ENCODE measurements around the gene HDGF. TPM values are rescaled to one million over a fixed set of nuclear protein-coding genes. Genes with fewer than 3 reads are reported as not detected.
A peak's percentile ranks its signal among the peaks of the same experiment; 100 is the strongest.

The HDGF gene
- 100 to 1,000 TPM; 271 to 274 TPM for total RNA-seq

DNA sequence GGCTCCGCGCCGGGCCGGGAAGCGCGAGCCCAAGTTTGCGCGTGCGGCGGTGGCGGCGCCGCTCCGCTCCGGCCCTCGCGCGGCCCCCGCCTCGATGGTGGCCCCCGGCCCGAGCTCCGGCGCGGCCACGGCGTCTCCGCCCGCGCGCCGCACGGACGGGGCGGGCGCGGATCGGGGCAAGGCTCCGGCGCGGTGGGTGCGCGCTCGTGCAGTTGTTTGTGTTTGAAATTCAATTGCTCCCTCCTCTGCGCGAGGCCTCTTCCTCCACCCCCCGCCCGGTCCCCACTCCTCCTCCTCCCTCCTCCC lies at the start of gene HDGF:
Gene HDGF, minus strand, starts transcription at position 225 of the 306 bp plus-strand sequence. CDS start 246 bp downstream, outside the sequence.
- peaks cover 41% of the 10 kb centered on the region for H3K4me1 Mint-ChIP-seq
- H3K9me3 Mint-ChIP-seq = no peaks in the 10 kb centered on the region

DNA sequence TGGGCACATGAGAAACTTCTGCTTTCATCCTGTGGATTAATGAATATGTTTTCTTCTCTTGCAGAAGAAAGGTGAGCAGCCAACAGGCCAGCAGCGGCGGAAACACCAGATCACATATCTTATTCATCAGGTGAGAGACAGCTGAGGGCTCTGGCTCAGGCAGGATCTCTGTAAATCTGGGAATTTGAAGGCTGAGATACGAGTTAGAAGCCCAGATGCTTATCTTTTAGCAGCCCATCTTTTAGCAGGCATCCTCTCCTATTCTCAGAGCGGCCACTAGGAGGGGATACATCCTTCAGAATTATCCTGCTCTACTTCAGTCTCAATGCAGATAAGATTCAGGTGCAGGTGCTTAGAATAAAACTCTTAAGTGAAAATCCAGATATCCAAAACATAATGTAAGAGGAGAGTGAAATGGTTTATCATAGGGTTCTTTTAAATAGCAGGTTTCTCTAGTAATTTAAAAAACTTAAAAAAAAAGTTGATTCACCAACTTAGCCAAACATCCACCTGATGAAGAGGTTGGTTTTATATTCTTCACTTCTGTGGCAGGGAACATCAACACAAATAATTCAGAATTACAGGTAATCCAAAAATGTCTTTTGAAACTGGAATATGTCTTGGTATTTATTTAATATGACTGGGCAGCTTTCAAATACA lies 45.9 kb upstream of the HDGF start:
- Mint-ChIP-seq H3K4me1 (peaks cover 3% of the 10 kb centered on the region), H3K27me3 (no peaks in the 10 kb centered on the region), H3K27ac (no peak overlapping the region), H3K36me3 (peaks cover 27% of the 10 kb centered on the region), H3K9me3 (no peaks in the 10 kb centered on the region), H3K4me3 (no peak overlapping the region)
- peak; percentile 48 for DNase-seq

More for the DNA sequence above, at the start of gene HDGF:
- no peak for DNase-seq
- Mint-ChIP-seq H3K36me3 (peaks cover 32% of the 10 kb centered on the region), H3K27me3 (no peaks in the 10 kb centered on the region), H3K27ac (peak within 1 kb of the TSS; percentile 99), H3K4me3 (peak within 1 kb of the TSS; percentile 99)

DNA sequence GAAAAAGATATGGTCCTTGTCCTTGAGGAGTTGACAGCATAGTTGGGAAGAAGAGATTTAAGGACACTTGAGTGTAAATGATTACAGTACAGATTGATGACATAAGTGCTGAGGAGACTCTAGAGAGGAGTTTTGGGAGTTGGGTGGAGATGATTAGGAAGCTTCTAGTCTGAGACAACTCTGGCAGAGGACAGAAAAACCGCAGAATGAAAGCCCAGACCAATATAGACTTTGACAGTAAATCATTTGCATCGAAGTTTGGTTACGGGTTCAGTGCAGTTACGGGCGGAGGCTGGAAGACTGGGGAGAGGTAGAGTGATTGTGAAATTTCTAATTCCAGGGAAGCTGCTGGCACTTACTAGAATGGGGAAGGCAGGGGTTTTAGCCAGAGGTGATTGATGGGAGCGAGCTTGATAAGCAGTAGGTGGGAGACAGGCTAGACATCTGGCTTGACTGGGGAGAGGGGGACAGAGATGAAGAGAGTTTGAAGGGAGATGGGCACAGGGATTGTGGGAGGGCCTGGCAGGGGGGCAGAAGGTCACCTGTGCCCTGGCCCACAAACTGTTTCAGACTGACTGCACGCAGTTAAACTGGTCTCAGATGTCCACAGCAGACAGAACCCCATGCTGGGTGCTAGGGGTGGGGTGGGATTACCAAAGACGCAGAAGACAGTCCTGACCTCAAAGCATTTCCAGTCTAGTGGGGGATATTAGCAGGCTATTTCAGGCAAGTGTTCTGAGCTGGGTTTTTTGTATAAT lies 45.0 kb upstream of the HDGF start:
- Mint-ChIP-seq H3K27ac (no peak overlapping the region), H3K9me3 (no peaks in the 10 kb centered on the region), H3K36me3 (peaks cover 32% of the 10 kb centered on the region), H3K27me3 (no peaks in the 10 kb centered on the region), H3K4me3 (no peak overlapping the region), H3K4me1 (peaks cover 3% of the 10 kb centered on the region)
- DNase-seq = no peak

DNA sequence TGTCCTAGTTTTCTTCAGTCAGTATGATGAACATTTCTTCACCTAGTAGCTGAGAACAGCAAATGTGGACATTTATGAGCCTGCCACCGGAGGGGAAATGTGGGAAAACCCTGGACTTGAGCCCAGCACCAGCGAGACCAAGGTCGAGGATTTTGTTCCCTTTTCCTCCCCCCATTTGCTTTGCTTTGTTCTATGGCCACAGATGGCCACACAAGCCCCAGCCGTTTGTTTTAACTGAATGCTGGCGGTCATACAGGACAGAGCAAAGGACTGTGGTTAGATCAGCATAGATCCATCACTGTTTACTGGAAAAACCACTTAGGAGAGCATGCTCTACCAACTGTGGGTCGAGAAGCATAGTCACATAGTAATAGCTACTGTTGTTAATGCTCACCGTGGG lies 44.3 kb upstream of the HDGF start:
- Mint-ChIP-seq H3K9me3 (no peaks in the 10 kb centered on the region), H3K27ac (no peak overlapping the region), H3K36me3 (peaks cover 33% of the 10 kb centered on the region), H3K4me3 (no peak overlapping the region), H3K27me3 (no peaks in the 10 kb centered on the region), H3K4me1 (no peaks in the 10 kb centered on the region)
- no peak for DNase-seq

DNA sequence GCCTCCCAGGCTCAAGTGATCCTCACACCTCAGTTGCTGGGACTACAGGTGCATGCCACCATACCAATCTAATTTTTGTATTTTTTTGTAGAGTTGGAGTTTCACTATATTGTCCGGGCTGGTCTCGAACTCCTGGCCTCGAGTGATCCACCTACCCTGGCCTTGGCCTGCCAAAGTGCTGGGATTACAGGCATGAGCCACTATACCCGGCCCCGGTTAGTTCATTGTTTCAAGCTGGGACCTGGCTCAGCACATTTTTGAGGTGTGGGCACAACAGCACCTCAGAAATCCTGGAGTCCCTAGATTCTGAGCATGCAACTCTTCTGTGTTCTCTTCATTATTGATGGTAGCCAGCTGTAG lies 43.9 kb upstream of the HDGF start:
- Mint-ChIP-seq H3K36me3 (peaks cover 33% of the 10 kb centered on the region), H3K27ac (no peak overlapping the region), H3K27me3 (no peaks in the 10 kb centered on the region), H3K9me3 (no peaks in the 10 kb centered on the region), H3K4me1 (no peaks in the 10 kb centered on the region), H3K4me3 (no peak overlapping the region)
- no peak for DNase-seq

DNA sequence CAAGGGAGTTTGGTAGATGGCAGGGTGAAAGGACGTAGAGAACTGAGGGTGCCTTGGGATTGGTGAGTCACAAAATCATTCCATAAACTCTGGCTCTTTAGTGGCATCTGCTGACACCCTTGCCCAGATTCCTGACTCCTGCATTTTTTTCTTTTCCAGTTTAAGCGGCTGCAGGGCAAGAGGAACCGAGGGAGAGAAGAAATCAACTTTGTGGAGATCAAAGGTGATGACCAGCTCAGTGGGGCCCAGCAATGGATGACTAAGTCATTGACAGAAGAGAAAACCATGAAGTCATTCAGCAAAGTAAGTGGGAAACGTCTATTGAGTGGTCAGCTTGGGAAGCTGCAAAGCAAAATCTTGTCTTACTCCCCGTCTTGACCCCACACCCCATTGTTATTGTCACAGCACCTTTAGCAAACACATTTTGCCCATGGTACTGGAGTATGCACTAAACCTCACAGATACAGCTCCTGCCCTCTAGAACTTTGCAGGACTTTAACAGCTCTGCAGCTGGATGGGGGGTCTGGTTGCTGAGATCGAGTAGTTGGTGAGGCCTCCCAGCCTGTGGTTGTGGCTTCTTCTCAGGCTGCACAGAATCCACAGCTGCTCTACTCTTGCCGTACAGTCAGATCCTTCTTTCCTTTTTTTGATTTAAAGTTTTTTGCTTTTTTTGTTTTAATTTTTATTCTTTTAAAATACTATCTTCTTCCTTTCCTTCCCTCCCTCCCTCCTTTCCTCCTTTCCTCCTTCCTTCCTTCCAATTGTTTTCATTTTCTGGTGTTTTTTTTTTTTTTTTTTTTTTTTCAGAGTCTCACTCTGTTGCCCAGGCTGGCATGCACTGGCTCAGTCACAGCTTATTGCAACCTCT lies 43.3 kb upstream of the HDGF start:
- H3K4me3 Mint-ChIP-seq = no peak overlapping the region
- H3K27me3 Mint-ChIP-seq = no peaks in the 10 kb centered on the region
- DNase-seq = no peak
- H3K27ac Mint-ChIP-seq = no peak overlapping the region
- H3K36me3 Mint-ChIP-seq = peaks cover 31% of the 10 kb centered on the region
- no peaks in the 10 kb centered on the region for H3K4me1 Mint-ChIP-seq
- no peaks in the 10 kb centered on the region for H3K9me3 Mint-ChIP-seq

DNA sequence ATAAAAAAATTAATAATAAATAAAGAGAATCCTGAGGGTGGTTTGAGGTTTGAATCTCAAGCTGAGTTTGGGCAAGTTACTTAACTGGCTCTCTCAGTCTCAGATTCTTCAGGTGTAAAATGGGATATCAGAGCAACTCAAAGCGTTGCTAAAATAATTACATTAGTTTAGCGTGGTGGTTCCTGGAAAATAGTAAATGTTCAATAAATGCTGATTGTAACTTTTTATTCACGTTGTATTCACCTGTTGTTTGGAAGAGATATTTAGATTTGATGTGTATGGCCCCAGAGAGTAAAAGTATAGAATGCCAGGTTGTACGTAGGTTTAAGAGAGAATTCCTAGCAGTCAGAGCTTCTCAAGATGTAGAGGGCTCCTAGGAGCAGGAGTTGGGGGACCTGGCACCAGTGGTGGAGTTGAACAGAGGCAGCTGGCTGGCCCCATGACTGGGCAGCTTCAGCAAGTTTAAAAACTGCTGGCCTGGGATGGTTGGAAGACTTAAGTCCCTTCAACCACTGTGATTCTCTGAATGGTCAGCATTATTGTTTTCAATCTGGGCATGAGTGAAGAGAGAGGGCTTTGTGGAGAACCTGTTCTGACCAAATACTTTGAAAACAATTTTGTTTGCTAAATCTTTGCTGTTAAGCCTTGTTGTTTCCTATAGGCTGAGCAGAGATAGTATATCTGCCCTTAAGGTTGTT lies 38.3 kb upstream of the HDGF start:
- H3K9me3 Mint-ChIP-seq = no peaks in the 10 kb centered on the region
- H3K4me1 Mint-ChIP-seq = peaks cover 2% of the 10 kb centered on the region
- H3K4me3 Mint-ChIP-seq = no peak overlapping the region
- H3K27ac Mint-ChIP-seq = peak overlapping the region; percentile 22
- no peak for DNase-seq
- H3K27me3 Mint-ChIP-seq = no peaks in the 10 kb centered on the region
- peaks cover 26% of the 10 kb centered on the region for H3K36me3 Mint-ChIP-seq

DNA sequence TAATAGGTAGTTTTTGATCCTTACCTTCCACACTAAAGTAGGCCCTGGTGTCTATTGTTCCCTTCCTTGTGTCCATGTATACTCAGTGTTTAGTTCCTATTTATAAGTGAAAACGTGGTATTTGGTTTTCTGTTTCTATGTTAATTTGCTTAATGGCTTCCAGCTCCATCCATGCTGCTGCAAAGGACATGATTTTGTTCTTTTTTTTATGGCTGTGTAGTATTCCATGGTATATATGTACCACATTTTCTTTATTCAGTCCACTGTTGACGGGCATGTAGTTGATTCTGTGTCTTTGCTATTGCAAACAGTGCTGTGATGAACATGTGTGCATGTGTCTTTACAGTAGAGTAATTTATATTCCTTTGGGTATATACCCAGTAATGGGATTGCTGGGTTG lies 36.7 kb upstream of the HDGF start:
- no peak overlapping the region for H3K4me3 Mint-ChIP-seq
- no peaks in the 10 kb centered on the region for H3K27me3 Mint-ChIP-seq
- peaks cover 25% of the 10 kb centered on the region for H3K36me3 Mint-ChIP-seq
- H3K9me3 Mint-ChIP-seq = no peaks in the 10 kb centered on the region
- no peak overlapping the region for H3K27ac Mint-ChIP-seq
- peaks cover 2% of the 10 kb centered on the region for H3K4me1 Mint-ChIP-seq
- no peak for DNase-seq

DNA sequence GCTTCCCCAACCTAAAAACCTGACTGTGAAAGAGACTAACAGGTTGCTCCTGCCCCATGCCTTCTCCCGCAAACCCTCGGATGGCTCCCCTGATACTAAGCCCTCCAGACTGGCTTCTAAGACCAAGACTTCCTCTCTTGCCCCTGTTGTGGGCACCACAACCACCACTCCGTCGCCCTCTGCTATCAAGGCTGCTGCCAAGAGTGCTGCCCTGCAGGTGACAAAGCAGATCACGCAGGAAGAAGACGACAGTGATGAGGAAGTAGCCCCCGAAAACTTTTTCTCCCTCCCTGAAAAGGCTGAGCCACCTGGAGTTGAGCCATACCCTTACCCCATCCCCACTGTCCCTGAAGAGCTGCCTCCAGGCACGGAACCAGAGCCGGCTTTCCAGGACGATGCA lies 35.2 kb upstream of the HDGF start:
- Mint-ChIP-seq H3K27ac (no peak overlapping the region), H3K4me1 (peaks cover 6% of the 10 kb centered on the region), H3K27me3 (no peaks in the 10 kb centered on the region), H3K36me3 (peaks cover 25% of the 10 kb centered on the region), H3K9me3 (no peaks in the 10 kb centered on the region), H3K4me3 (no peak overlapping the region)
- DNase-seq = no peak

DNA sequence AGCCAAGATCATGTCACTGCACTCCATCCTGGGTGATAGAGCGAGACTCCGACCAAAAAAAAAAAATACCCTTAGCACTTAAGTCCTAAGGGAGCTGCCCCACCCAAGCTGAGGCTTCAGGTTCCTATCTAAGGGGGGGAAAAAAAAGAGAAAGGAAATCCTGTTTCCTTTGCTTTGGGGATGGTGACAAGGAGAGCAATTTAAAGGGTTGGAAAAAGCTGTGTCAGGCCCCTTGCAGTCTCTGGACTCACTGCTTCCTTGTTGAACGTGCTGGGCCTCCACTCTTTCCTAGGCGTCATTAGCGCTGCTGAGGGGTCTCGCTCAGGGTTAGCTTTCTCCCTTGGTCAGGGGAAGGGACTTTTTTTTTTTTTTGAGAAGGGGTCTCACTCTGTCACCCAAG lies 34.0 kb upstream of the HDGF start:
- H3K36me3 Mint-ChIP-seq = peaks cover 28% of the 10 kb centered on the region
- peaks cover 14% of the 10 kb centered on the region for H3K4me1 Mint-ChIP-seq
- H3K27ac Mint-ChIP-seq = no peak overlapping the region
- no peak overlapping the region for H3K4me3 Mint-ChIP-seq
- H3K27me3 Mint-ChIP-seq = no peaks in the 10 kb centered on the region
- DNase-seq = no peak
- H3K9me3 Mint-ChIP-seq = no peaks in the 10 kb centered on the region

DNA sequence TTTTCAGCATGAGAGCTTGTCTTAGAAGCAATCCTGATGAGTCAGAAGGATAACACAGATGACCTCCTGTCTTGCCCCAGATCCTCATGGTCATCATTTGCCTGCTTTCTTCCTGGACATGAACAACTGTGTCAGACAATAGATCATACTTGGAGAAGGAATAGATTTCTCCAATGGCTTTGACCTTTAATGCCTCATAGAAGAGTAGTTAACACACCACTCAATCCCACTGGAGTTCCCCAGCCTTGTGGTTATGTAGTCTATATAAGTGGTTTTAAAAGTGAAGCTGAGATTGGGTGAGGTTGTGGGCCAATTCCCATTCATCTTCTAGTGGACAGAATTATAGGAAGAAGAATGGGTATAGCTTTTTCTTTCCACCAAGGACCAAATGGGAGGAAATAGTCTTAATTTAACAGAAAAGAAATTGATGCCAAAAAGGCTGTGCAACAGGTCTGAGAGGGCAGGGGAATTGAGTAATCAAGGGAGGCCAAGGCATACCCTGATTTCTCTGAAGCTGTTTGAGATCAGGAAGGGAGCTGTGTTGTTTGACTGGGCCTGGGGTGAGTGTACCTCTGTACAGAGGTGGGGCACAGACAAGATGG lies 30.2 kb upstream of the HDGF start:
- H3K27ac Mint-ChIP-seq = peak overlapping the region; percentile 61
- H3K36me3 Mint-ChIP-seq = peaks cover 20% of the 10 kb centered on the region
- H3K9me3 Mint-ChIP-seq = no peaks in the 10 kb centered on the region
- H3K27me3 Mint-ChIP-seq = no peaks in the 10 kb centered on the region
- DNase-seq = no peak
- no peak overlapping the region for H3K4me3 Mint-ChIP-seq
- H3K4me1 Mint-ChIP-seq = peaks cover 28% of the 10 kb centered on the region

DNA sequence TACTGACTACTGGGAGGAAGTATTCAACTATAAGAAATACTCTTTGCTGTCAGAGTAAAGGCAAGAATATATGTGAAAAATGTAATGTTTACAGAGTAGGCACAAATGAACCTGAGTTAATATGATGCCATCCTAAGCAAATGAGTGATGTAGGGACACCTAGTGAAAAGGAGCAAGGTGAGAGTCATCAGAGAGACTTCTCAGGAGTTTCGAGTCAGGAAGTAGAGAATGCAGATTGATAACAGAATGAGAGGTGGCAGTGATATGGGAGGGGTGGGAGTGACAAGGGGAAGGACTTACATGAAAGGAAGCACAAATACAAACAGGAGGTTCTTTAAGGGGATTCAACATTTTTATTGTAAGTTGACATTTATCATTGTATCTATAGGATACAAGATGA lies 26.1 kb upstream of the HDGF start:
- H3K4me1 Mint-ChIP-seq = peaks cover 45% of the 10 kb centered on the region
- no peak overlapping the region for H3K4me3 Mint-ChIP-seq
- H3K36me3 Mint-ChIP-seq = peaks cover 18% of the 10 kb centered on the region
- no peaks in the 10 kb centered on the region for H3K9me3 Mint-ChIP-seq
- no peak for DNase-seq
- H3K27ac Mint-ChIP-seq = no peak overlapping the region
- no peaks in the 10 kb centered on the region for H3K27me3 Mint-ChIP-seq

DNA sequence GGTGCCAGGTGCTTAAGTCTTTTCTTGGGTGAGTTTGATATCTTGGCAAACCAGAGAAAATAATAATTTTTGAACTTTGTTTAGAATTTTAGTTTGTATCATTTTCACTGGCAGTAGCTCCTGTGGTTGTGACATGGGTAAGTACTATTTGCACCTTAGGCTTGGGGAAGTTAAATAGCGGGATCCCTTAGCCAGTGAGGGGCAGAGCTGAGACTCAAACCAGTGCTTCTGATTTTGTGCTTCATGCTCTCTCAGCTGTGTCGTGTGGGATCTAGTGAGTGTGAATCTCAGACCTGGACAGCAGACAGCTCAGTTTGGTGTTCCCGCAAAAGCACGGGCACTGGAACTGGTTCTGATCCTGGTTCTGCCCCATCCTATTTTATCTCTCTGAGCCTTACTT lies 25.5 kb upstream of the HDGF start:
- H3K9me3 Mint-ChIP-seq = no peaks in the 10 kb centered on the region
- no peak overlapping the region for H3K4me3 Mint-ChIP-seq
- no peak for DNase-seq
- H3K27me3 Mint-ChIP-seq = no peaks in the 10 kb centered on the region
- H3K27ac Mint-ChIP-seq = no peak overlapping the region
- H3K4me1 Mint-ChIP-seq = peaks cover 49% of the 10 kb centered on the region
- H3K36me3 Mint-ChIP-seq = peaks cover 22% of the 10 kb centered on the region

DNA sequence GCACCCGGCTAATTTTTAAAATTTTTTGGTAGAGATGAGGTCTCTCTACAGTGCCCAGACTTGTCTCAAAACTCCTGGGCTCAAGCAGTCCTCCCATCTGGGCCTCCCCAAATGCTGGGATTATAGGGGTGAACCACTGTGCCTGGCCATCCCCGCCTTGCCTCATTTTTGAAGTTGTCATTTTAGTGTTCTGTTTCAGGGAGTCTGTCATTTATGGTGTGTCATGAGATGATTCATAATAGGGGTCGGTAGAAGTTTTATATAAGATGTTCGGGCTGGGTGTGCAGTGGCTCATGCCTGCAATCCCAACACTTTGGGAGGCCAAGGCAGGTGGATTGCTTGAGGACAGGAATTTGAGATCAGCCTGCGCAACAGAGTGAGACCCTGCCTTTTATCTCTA lies 24.3 kb upstream of the HDGF start:
- Mint-ChIP-seq H3K36me3 (peaks cover 23% of the 10 kb centered on the region), H3K4me1 (peaks cover 46% of the 10 kb centered on the region), H3K9me3 (no peaks in the 10 kb centered on the region), H3K27me3 (no peaks in the 10 kb centered on the region), H3K4me3 (no peak overlapping the region), H3K27ac (no peak overlapping the region)
- DNase-seq = no peak

DNA sequence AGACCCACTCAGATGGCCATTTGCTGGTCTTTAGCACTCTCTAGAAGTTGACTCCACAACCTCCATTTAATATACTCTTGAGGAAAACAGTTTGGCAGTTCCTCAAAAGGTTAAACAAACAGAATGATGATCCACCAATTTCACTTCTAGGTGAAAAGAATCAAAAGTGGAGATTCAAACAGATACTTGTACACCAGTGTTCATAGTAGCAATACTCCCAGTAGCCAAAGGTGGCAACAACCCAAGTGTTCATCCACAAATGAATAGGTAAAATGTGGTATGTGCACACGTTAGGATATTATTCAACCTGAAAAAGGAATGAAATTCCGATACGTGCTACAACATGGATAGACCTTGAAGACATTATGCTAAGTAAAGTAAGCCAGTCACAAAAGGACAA lies 22.1 kb upstream of the HDGF start:
- no peak for DNase-seq
- Mint-ChIP-seq H3K27me3 (no peaks in the 10 kb centered on the region), H3K4me3 (no peak overlapping the region), H3K9me3 (no peaks in the 10 kb centered on the region), H3K4me1 (peaks cover 63% of the 10 kb centered on the region), H3K36me3 (peaks cover 40% of the 10 kb centered on the region), H3K27ac (no peak overlapping the region)

All from activated naive CD8-positive, alpha-beta T cell treated with anti-CD3 and anti-CD28 coated beads for 36 hours (primary cell).